Stimulated activated CD8-positive, alpha-beta memory T cell treated with anti-CD3 and anti-CD28 coated beads, Interleukin-12 subunit alpha, Interleukin-12 subunit beta, amount 100 ng/mL, for 1 hour (primary cell): ENCODE data around the gene POU2AF3.
"Not testable (repeated sequence)": the region's sequence is repeated elsewhere in the genome, so short reads cannot be mapped to it uniquely, and the experiment has no call there.

ENCODE experiments used
- DNase-seq: peaks from one replicate; pipeline ENCODE4 v3.0.0-alpha.2; 2020; ENCODE audit warnings: low read depth

The POU2AF3 gene, protein sequence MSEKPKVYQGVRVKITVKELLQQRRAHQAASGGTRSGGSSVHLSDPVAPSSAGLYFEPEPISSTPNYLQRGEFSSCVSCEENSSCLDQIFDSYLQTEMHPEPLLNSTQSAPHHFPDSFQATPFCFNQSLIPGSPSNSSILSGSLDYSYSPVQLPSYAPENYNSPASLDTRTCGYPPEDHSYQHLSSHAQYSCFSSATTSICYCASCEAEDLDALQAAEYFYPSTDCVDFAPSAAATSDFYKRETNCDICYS

GRCh38 chr11:111298413-111299100 lies at the start of gene POU2AF3:
TSS of gene POU2AF3 (plus strand) at chr11:111298546. CDS start at chr11:111298582, 36 bp downstream.
- DNase-seq, result no peak

- no peak for DNase-seq
These were observed 47.4 kb upstream of the POU2AF3 start for GRCh38 chr11:111250936-111251335.

GRCh38 chr11:111253131-111253530 lies 45.2 kb upstream of the POU2AF3 start:
- DNase-seq, result no peak

DNA sequence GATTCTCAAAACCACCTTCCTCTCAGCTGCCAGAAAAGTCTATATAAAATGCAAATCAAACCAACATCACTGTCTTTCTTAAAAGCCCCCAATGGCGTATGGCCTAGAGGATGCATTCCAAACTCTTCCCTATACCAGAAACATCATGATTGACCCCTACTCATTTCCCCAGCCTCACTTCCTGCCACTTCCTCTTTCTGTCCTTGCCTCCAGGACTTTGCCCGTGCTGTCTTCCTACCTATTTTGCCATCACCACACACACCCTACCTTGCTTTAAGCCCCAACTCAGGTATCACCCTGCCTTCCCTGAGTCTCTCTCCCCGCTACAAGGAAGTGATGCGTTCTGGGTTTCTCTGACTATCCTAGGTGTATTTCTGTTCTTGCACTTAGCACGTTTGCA lies 44.7 kb upstream of the POU2AF3 start:
- no peak for DNase-seq

- DNase-seq, result no peak
These were observed 40.3 kb upstream of the POU2AF3 start for GRCh38 chr11:111258046-111258445.

GRCh38 chr11:111259896-111260295 lies 38.5 kb upstream of the POU2AF3 start:
- no peak for DNase-seq

- DNase-seq, result no peak
These were observed 37.5 kb upstream of the POU2AF3 start for GRCh38 chr11:111260811-111261210.

DNA sequence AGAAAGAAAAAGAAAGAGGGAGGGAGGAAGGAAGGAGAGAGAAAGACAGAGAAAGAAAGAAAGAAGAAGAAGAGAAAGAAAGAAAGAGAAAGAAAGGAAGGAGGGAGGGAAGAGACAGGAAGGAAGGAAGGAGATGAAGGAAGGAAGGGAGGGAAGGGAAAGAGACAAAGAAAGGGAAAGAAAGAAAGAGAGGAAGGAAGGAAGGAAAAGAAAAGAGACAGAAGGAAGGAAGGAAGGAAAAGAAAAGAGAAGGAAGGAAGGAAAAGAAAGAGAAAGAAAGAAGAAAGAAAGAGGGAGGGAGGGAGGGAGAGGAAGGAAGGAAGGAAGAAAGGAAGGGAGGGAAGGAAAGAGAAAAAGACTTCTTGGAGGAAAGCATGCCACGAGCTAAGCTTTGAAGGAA lies 33.7 kb upstream of the POU2AF3 start:
- DNase-seq, result no peak

DNA sequence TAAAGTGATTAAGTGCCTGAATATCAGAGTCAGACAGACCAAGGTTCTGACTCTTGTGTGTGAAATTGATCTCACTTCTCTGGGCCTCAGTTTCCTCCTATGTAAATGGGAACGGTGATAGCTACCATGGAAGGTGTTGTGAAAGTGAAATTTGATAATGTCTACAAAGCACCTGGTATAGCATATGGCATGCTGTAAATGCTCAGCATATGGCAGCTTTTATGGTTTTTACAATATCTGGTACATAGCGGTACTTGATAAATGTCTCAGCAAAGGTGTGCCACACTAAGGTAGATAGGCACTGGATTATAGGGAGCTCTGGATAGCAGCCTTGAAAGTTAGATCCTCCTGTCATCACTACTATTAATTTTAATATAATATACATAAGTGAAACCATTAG lies 32.9 kb upstream of the POU2AF3 start:
- DNase-seq, result no peak

GRCh38 chr11:111268303-111268702 lies 30.0 kb upstream of the POU2AF3 start:
- not testable (repeated sequence) for DNase-seq

DNA sequence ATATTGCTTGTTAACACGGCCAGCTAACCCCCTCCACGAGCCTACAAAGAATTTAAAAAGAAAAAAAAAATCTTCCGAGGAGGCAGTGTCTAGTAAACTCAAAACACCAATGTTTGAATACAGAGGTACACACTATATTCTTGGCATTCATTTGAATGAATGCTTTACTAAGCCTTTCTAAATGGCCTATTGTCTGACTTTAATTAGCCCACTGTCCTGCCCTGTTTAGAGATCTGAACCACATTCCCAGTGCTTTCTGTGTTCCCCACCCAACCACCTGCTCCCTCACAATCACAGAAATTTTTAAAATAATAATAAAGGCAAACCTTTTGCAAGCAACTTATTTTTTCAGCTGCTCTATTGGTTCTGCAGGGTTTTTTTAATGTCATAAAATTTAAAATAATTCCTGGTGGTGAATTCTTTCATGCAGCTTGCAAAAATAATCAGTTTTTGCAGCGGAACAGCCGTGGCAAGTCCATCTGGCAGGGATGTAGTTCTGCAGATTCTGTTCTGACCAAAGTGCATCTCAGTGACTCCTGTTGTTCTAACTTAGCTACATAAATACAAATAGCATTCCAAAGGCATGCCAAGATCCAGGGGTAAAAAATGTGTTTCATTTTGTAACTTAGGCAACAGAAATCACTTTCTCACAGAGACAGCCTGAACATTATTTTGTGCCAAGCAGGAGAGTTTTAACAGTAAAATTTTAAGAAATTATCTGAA lies 29.0 kb upstream of the POU2AF3 start:
- no peak for DNase-seq

GRCh38 chr11:111272420-111272819 lies 25.9 kb upstream of the POU2AF3 start:
- no peak for DNase-seq

- DNase-seq, result no peak
These were observed 15.7 kb upstream of the POU2AF3 start for GRCh38 chr11:111282562-111283075.

GRCh38 chr11:111283945-111284481 lies 14.3 kb upstream of the POU2AF3 start:
- DNase-seq, result no peak

DNA sequence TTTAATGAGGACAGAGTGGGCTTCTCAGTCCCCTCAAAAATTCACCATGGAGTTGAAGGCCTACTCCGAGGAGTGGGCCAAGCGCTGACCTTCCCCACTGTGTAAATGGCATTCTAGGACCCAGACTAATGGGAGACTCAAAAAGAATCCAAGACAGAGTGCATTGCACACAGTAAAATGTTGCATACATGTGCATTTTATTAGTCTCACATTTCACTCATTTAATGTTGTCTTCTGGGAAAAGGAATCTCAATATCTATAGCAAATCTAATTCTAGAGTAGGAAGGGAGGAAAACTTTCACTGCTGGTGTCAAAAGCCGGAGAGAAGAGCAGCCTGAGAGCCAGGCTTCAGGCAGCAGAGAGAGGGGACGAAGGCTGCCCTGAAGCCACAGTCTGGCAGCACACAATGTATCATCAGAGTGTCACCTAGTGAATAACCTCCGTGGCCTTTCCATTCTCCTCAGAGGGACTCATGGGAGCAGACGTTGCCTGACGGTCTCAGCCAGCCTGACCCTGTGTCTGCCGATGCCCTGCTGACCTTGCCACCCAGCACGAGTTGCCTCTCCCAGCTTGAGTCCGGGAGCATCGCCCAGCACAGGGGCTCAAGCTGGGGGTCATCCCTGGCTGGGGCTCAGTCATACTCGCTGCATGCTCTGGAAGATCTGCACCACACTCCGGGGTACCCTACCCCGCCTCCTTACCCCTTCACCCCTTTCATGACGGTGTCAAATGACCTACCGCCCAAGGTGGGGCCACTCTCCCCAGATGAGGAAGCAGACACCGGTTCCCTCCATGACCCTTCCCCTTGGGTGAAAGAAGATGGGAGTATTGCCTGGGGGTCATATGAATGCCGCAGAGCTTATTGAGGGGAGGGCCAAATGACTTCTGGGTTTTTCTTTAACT lies 12.9 kb upstream of the POU2AF3 start:
- no peak for DNase-seq

DNA sequence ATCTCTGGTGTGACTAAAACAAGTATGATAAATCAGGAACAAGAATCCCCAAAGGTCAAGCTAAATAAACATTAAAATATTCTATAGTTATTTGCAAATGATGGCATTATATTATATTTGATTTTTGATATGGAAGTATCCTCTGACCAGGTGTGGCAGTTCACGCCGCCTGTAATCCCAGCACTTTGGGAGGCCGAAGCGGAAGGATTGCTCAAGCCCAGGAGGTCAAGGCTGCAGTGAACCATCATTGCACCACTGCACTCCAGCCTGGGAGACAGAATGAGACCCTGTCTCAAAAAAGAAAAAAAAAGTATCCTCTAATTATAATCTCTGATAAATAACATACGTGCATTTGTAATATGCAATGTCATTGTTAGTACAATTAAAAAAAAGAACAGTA lies 6.6 kb upstream of the POU2AF3 start:
- DNase-seq, result no peak

GRCh38 chr11:111292408-111292807 lies 5.9 kb upstream of the POU2AF3 start:
- not testable (repeated sequence) for DNase-seq

DNA sequence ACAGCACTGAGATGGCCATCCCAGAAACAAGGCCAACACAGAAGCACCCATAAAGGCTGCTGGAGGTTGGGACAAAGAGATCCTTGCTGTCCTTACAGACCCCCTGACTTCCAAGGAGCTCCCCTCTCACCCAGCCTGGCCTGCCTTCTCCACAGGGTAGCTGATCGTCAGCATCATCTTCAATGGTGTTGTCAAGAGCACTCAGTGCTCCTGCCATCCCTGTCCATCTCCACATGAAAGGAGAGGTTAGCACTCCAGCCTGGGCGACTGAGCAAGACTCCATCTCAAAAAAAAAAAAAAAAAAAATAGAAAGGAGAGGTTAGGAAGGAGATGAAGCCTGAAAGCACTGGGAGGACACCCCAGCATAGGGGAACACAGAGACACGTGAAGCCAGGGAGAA lies 2.1 kb upstream of the POU2AF3 start:
- DNase-seq, result no peak

GRCh38 chr11:111297696-111298095 lies 650 bp upstream of the POU2AF3 start:
- DNase-seq, result no peak

DNA sequence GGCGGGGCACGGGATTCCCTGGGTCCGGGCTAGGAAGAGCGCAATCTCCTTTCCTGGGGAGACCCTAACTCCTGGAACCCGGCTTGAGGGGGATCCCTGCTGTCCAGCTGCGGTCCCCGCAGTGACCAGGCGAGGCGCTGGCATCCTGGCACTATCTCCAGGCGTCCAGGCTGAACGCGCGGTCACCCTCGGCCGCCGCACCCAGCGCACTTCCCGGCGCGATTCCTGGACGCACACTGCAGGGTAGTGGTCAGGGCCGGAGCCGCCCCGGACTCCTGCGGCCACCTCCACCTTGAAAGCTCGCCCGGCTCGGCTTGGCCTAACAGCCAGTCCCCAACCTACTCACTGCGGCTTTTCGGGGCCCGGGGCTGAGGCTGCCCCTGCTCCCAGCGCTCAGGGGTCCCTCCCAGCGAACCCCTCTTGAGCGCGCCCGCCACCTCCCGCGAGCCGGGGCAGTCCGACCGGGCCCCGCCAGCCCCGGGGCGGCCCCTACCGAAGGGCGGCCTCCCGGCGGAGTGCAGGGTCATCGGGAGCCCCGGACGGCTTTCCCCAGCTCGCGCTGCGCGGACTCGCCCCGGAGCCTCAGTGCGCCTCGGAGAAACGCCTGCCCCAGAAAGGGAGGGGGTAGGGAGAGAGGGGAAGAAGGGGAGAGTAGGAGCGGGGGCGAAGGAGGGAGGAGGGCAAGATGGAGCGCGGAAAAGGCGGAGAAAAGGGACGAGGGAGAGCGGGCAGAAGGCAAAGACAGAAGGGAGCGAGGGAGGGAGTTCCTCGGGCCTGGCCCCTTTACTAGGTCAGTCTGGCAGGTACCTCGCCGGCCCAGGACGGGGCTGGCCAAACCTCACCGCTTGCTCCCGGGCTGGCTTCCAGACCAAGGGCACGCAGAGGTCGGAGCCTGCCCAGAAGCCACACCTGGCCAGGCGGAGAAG lies 1.0 kb downstream of the POU2AF3 start:
- DNase-seq, result no peak
